Fibroblast of villous mesenchyme (primary cell): ENCODE data around the gene PRKCG. TPM values are rescaled to one million over a fixed set of nuclear protein-coding genes. Genes with fewer than 3 reads are reported as not detected.
A peak's percentile ranks its signal among the peaks of the same experiment; 100 is the strongest.

Experiments used
- DNase-seq: peaks from one replicate; pipeline ENCODE4 v3.0.0-alpha.2; 2010; ENCODE audit warnings: low read depth
- H3K4me3 ChIP-seq: 2 replicates; pipeline ENCODE4 v1.5.1; 2011; ENCODE audit warnings: low read depth, mild to moderate bottlenecking, low read length
- total RNA-seq: library from RNA; depleted of rRNA; stranded (reverse); fragments of >200 nt; gene quantifications from 2 replicates; pipeline ENCODE4 v1.2.3, GENCODE V29; 2012
- TF ChIP-seq, protein P1 (sequence below): IDR thresholded peaks from 2 replicates; pipeline ENCODE4 v1.5.1; 2012; ENCODE audit warnings: low read depth, mild to moderate bottlenecking, low read length; ENCODE audit not compliant: insufficient read depth

The PRKCG gene
- total RNA-seq, 1 donor = 0.43 TPM

DNA sequence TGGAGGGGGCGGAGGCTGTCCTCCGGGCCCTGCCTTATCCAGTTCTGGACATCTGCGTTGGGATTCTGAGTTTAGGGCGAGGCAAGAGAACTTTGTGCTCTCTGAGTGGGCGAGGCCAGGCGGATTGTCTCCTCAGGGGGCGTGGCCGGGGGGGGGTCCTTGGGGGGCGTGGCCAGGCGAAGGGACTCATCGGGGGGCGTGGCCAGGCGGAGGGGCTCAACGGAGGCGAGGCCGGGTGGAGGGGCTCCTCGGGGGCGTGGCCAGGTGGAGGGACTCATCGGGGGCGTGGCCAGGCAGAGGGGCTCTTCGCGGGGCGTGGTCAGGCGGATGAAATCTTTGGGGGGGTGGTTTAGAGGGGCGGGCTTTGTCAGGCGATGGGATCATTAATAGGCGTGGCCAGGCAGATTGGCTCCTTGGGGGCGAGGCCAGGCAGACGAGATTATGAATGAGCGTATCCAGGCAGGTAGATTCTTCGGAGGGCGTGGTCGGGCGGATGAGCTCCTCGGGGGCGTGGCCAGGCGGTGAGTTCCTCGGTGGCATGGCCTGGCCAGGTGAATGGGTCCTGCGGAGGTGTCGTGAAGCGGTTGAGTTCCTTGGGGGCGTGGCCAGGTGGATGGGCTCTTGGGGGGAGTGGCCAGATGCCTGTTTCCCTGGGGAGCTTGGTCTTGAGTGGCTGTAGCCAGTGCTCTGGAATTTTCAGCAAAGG is 16.8 kb downstream of the PRKCG start:
- no peak for DNase-seq
- H3K4me3 ChIP-seq = no peak overlapping the region
- TF ChIP-seq, protein P1, sequence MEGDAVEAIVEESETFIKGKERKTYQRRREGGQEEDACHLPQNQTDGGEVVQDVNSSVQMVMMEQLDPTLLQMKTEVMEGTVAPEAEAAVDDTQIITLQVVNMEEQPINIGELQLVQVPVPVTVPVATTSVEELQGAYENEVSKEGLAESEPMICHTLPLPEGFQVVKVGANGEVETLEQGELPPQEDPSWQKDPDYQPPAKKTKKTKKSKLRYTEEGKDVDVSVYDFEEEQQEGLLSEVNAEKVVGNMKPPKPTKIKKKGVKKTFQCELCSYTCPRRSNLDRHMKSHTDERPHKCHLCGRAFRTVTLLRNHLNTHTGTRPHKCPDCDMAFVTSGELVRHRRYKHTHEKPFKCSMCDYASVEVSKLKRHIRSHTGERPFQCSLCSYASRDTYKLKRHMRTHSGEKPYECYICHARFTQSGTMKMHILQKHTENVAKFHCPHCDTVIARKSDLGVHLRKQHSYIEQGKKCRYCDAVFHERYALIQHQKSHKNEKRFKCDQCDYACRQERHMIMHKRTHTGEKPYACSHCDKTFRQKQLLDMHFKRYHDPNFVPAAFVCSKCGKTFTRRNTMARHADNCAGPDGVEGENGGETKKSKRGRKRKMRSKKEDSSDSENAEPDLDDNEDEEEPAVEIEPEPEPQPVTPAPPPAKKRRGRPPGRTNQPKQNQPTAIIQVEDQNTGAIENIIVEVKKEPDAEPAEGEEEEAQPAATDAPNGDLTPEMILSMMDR = no peak

GRCh38 chr19:53900191-53900860 is 18.3 kb downstream of the PRKCG start:
- no peak overlapping the region for H3K4me3 ChIP-seq
- TF ChIP-seq, protein P1 = no peak
- DNase-seq = no peak

- peak; percentile 61 for DNase-seq
- TF ChIP-seq, protein P1 = no peak
- no peak overlapping the region for H3K4me3 ChIP-seq
Measured at GRCh38 chr19:53903055-53903680, 21.2 kb downstream of the PRKCG start.

GRCh38 chr19:53904909-53905308 is 22.9 kb downstream of the PRKCG start:
- DNase-seq = no peak
- no peak overlapping the region for H3K4me3 ChIP-seq
- TF ChIP-seq, protein P1 = no peak

DNA sequence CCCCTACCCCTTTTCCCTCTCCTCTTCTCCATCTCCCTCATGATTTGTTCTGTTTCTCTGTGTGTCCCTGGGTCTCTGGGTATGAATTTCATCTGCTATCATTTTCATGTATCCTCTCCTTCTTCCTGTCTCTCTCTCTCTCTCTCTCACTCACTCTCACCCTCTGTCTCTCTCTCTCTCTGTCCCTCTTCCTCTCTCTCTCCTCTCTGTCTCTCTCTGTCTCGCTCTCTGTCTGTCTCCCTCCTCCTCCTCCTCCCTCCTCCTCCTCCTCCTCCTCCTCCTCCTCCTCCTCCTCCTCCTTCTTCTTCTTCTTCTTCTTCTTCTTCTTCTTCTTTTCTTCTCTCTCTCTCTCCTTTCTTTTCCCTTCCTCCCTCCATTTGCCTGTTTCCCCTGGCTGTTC is 23.8 kb downstream of the PRKCG start:
- no peak for DNase-seq
- H3K4me3 ChIP-seq = no peak overlapping the region
- TF ChIP-seq, protein P1 = no peak

- TF ChIP-seq, protein P1 = peak; percentile 88
- no peak for DNase-seq
Measured at GRCh38 chr19:53906211-53907192, 24.5 kb downstream of the PRKCG start.

More at GRCh38 chr19:53906211-53907192, 24.5 kb downstream of the PRKCG start:
- no peak overlapping the region for H3K4me3 ChIP-seq
